LoVo (cell line): ENCODE data around the gene COG7.
"Not testable (repeated sequence)": the region's sequence is repeated elsewhere in the genome, so short reads cannot be mapped to it uniquely, and the experiment has no call there.

Experiments
- DNase-seq: peaks from one replicate; pipeline ENCODE4 v3.0.0-alpha.2; 2016; ENCODE audit warnings: low spot score

COG7 gene

GRCh38 chr16:23452572-23453337 is at the start of gene COG7:
Gene COG7 (minus strand): TSS chr16:23453189. CDS start chr16:23452994, 195 bp downstream.
- DNase-seq: peak; percentile 88

- no peak for DNase-seq
Observed at GRCh38 chr16:23502466-23502865, 49.5 kb upstream of the COG7 start.

GRCh38 chr16:23501291-23501690 is 48.3 kb upstream of the COG7 start:
- DNase-seq: no peak

DNA sequence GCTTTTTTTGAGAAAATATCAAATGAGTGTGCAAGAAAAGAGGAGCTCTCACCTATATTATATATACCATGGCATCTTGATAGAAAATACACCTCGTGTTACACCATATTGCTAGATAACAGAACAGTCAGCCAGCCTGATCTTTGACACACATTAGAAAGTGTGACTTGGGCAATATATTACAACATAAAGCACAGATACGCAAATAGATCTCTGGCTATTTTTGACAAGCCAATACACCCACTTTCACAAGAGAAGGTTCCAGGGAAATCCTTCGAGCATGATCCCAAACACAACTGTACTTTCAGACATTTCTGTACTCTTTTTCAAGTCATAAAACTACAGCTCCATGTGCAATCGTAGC is 47.9 kb upstream of the COG7 start:
- no peak for DNase-seq

DNA sequence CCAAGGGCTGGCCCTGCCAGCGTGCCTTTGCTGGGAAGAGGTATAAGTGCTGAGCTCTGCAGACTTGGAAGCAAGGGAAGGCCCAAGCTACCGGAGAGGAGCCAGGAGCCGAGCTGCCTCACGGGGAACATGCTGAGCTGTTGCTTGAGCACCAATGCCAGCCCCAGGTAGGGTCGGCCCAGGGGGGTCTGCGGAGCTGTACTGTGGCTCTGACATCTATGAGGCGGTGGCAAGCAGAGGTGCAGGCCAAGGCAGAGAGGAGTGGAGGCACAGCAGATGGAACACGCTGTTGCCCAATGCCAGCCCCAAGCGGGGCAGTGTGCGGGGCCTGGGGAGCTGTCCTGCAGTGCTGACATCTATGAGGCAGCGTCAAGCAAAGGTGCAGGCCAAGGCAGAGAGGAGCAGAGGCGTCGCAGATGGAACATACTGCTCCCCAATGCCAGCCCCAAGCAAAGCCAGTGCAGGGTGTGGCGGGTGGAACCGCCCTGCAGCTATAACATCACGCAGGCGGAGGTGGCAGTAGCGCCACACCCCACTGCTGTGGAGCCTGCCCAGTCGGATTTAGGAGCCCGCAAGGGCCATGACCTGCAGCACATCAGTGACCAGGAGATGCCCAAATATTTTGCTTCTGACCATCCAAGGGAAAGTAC is 47.3 kb upstream of the COG7 start:
- DNase-seq: no peak

DNA sequence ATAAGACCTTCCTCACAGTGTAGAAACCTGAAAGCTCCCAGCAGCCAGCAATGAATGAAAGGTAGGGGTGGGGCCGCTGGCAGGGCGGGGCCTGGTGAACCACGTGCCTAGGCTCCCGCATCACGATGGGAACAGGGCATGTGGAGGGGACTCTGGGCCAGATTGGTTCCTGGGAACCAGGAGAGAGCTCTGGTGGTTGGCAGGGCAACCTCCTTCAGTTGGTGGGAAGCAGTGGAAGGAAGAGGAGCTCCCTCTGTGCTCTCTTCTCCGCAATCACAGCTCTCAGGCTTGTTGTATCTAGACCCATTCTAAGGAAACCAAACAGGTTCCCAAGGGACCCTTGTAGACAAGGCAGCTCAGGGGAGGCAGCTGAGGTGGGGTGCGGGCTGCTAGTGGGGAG is 46.8 kb upstream of the COG7 start:
- DNase-seq: no peak

GRCh38 chr16:23498863-23499262 is 45.9 kb upstream of the COG7 start:
- DNase-seq: no peak

- DNase-seq: no peak
Observed at GRCh38 chr16:23497543-23497868, 44.5 kb upstream of the COG7 start.

DNA sequence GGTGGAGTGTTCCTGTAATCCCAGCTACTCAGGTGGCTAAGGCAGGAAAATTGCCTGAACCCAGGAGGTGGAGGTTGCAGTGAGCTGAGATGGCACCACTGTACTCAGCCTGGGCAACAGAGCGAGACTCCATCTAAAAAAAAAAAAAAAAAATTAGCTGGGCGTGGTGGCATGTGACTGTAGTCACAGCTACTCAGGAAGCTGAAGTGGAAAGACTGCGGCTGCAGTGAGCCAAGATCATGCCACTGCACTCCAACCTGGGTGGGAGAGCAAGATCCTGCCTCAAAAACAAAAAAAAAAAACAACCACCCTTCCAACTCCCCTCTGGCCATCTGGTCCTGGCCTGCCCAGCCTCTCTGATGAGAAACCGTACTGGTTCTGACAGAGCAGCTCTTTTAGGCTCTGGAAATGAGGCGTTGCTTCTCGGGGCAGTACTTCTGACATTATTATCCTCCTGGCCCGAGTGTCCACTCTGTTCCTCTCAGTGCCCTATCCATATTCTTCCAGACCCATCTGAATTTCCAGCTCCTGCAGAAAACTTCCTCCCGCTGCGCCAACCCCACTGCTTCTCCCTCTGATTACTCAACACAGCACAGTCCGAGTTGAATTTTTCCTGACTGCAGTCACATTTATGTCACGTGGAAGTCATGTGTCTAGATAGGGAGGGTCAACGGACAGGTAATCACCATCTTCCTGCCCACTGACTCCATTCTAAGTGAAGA is 44.0 kb upstream of the COG7 start:
- no peak for DNase-seq

GRCh38 chr16:23495671-23496070 is 42.7 kb upstream of the COG7 start:
- DNase-seq: no peak

DNA sequence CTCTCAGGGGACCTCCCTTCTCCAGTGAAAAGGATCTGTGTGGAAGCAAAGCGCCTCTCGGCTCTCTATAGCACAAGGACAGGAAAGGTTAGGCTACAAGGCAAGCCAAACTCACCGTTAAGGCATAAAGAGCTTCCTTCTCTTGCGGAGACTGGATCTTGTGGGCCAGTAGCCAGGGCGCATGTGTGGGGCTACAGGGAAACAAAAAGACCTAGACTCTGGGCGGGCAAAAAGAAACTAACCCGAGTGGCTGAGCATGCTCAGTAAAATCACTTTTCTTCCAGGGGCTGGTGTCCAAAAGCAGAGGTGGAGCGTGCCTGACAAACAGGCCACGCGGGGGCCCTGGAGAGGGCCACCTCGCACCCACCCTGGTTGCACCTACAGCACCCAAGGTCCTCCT is 41.2 kb upstream of the COG7 start:
- DNase-seq: no peak

DNA sequence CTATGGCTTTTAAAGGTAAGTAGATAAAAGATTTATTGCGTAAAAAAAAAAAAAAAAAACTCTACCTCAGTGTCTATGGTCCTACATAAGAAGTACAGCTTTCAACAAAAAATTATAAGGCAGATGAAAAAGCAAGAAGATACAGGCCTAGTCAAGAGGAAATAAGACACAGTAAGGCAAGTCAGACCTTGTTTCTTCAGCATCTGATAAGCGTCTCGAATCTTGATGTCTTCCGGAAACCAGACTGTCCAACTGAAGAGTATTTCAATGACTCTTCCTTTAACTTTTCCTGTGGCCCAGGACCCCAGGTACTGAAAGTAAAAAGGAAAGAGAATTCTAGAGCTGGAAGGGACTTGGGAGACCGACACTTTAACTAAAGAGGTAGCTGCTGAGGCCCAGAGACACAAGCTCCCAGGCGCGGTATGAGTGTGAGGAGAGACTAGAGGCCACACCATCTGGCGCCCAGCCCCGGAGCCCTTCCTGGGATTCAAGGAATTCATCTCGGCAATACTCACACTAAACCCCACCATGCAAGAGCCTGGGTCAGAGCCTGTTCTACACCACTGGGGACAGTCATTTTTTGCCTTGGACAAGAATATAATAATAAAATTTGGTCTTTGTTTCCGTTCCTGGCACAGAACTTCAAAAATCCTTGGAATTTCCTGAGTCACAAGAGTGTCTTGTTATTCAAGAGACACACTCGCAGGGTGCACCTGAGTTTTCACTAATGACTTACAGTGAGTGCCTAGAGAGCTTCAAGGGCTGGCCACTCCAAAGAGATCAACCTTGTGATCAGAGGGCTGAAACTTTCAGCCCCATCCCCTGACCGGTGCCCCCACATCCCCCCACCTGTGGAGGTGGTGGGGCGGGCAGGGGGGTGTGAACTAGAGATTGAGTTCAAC is 38.8 kb upstream of the COG7 start:
- peak; percentile 2 for DNase-seq

- DNase-seq: no peak
Observed at GRCh38 chr16:23486480-23486879, 33.5 kb upstream of the COG7 start.

- no peak for DNase-seq
Observed at GRCh38 chr16:23485841-23486240, 32.9 kb upstream of the COG7 start.

DNA sequence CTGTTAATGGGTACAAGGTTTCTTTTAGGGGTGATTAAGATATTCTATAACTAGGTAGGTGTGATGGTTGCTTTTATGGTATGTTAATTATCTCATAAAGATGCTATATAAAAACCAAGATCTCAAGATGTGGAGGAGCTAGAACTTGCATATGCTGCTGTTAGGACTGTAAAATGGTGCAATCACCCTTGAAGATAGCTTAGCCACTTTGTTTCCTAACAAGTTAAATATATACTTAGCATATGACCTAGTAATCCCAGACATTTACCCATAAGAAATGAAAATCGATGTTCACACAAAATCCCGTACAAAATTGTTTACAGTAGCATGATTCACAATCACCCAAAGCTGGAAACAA is 32.2 kb upstream of the COG7 start:
- DNase-seq: no peak

- no peak for DNase-seq
Observed at GRCh38 chr16:23484510-23485256, 31.7 kb upstream of the COG7 start.

GRCh38 chr16:23483492-23483891 is 30.5 kb upstream of the COG7 start:
- DNase-seq: not testable (repeated sequence)

DNA sequence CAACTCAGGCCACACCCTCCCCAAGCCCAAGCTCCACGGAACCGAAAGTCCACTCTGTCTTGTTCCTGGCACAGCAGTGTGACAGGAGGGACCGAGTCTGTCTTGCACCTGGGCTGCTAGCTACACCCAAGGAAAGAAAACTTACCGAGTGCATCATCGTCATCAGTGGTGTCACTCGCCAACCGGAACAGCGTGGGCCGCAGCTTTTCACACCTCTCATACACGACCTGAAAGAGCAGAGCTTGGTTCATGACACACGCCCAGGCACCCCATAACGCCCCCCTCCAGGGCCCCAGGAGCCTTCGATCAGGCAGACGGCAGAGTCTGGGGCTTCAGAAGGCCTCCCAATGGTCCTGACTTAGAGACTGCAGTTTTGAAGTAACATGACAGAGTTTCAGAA is 29.8 kb upstream of the COG7 start:
- no peak for DNase-seq

GRCh38 chr16:23480257-23480656 is 27.3 kb upstream of the COG7 start:
- no peak for DNase-seq

DNA sequence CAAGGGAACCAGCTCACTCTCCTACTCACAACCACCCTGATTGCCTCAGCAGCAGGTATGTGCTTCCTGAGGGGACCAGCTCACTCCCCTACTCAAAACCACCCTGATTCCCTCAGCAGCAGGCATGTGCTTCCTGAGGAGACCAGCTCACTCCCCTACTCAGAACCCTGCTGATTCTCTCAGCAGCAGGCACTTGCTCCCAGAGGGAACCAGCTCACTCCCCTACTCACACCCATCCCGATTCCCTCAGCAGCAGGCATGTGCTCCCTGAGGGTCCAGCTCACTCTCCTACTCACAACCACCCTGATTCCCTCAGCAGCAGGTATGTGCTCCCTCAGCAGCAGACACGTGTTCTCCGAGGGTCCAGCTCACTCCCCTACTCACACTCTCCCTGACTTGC is 26.1 kb upstream of the COG7 start:
- no peak for DNase-seq

- DNase-seq: no peak
Observed at GRCh38 chr16:23478566-23478965, 25.6 kb upstream of the COG7 start.

DNA sequence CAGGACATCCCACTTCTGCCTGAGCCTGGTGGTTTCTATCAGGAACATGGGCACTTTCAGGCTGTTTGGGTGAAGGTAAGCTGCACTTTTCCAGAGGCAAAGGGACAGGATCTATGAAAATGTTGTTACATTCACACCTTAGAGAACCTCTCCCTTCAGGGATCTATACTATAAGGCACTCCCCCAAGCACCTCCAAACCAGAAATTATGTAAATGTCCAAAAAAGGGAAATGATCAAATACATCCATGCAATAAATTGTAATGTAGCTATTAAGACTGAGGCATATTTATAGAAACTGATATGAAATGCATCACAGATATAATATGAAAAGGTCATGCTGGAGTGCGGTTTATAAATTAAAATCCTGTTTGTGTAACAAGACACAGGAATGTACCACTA is 23.3 kb upstream of the COG7 start:
- DNase-seq: no peak
